IPS-18a (cell line): ENCODE measurements around the gene VPS35.

Experiments
- H3K27ac ChIP-seq: one replicate; pipeline ENCODE4 v1.5.1; 2013; ENCODE audit warnings: low read length
- H3K27me3 ChIP-seq: one replicate; pipeline ENCODE4 v1.6.1; 2013; ENCODE audit warnings: mild to moderate bottlenecking, low read length; ENCODE audit not compliant: control insufficient read depth, insufficient read depth
- H3K36me3 ChIP-seq: one replicate; pipeline ENCODE4 v1.6.1; 2013; ENCODE audit warnings: low read depth, low read length; ENCODE audit not compliant: control insufficient read depth
- H3K4me1 ChIP-seq: one replicate; pipeline ENCODE4 v1.6.1; 2013; ENCODE audit warnings: low read depth, low read length; ENCODE audit not compliant: control insufficient read depth
- H3K4me3 ChIP-seq: one replicate; pipeline ENCODE4 v1.5.1; 2013; ENCODE audit warnings: low read length
- H3K9ac ChIP-seq: one replicate; pipeline ENCODE4 v1.6.1; 2013; ENCODE audit warnings: mild to moderate bottlenecking, low read length, moderate library complexity
- H3K9me3 ChIP-seq: one replicate; pipeline ENCODE4 v1.6.1; 2013; ENCODE audit warnings: low read depth, low read length; ENCODE audit not compliant: control insufficient read depth

Gene VPS35

DNA sequence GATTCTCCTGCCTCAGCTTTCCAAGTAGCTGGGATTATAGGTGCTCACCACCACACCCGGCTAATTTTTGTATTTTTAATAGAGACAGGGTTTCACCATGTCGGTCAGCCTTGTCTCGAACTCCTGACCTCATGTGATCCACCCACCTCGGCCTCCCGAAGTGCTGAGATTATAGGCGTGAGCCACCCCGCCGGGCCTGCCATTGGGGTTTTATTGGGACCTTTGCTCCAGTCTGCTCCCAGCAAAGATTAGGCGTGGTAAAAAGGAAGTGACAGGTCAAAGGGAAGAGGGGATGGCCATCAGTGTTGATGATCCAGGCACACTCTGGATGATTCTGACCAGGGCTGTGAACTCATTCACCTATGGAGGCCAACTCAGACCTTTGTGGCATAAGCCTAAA is 38.7 kb upstream of the VPS35 start:
- Histone ChIP-seq H3K36me3 (no peaks in the 10 kb centered on the region), H3K4me1 (no peaks in the 10 kb centered on the region), H3K4me3 (no peak overlapping the region), H3K9ac (no peak overlapping the region), H3K27me3 (no peaks in the 10 kb centered on the region), H3K27ac (no peak overlapping the region), H3K9me3 (no peaks in the 10 kb centered on the region)

- H3K9ac ChIP-seq = no peak overlapping the region
- no peaks in the 10 kb centered on the region for H3K27me3 ChIP-seq
- no peaks in the 10 kb centered on the region for H3K4me1 ChIP-seq
- no peaks in the 10 kb centered on the region for H3K9me3 ChIP-seq
- no peaks in the 10 kb centered on the region for H3K36me3 ChIP-seq
- no peak overlapping the region for H3K27ac ChIP-seq
- no peak overlapping the region for H3K4me3 ChIP-seq
Observed at GRCh38 chr16:46727184-46727583, 38.2 kb upstream of the VPS35 start.

DNA sequence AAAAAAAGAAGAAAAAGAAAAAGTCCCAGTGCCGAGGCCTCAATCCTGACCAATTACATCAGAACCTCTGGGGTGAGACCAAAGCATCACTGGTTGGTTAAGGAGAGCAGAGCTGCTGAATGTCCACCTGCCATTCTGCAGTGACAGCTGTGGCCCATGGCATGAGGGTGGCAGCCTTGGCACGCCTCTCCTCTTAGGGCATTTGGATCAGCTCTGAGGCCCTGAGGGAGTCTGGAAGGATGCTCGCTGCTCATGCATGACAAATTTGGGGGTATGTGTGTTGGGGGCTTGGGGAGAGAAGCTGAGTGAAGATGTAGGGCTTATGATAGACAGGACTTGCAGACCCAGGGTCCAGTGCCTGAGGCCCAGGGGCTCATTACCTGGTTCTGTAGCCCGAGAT is 32.9 kb upstream of the VPS35 start:
- no peaks in the 10 kb centered on the region for H3K36me3 ChIP-seq
- H3K9me3 ChIP-seq = no peaks in the 10 kb centered on the region

GRCh38 chr16:46720619-46721018 is 31.6 kb upstream of the VPS35 start:
- H3K9me3 ChIP-seq = no peaks in the 10 kb centered on the region
- H3K9ac ChIP-seq = no peak overlapping the region
- H3K27ac ChIP-seq = no peak overlapping the region
- no peak overlapping the region for H3K4me3 ChIP-seq
- no peaks in the 10 kb centered on the region for H3K27me3 ChIP-seq
- no peaks in the 10 kb centered on the region for H3K36me3 ChIP-seq
- H3K4me1 ChIP-seq = no peaks in the 10 kb centered on the region

More for the DNA sequence above, 32.9 kb upstream of the VPS35 start:
- Histone ChIP-seq H3K27me3 (no peaks in the 10 kb centered on the region), H3K9ac (no peak overlapping the region), H3K4me1 (no peaks in the 10 kb centered on the region), H3K4me3 (no peak overlapping the region), H3K27ac (no peak overlapping the region)

GRCh38 chr16:46719528-46719927 is 30.6 kb upstream of the VPS35 start:
- Histone ChIP-seq H3K27ac (no peak overlapping the region), H3K4me1 (no peaks in the 10 kb centered on the region), H3K36me3 (no peaks in the 10 kb centered on the region), H3K4me3 (no peak overlapping the region), H3K27me3 (no peaks in the 10 kb centered on the region), H3K9me3 (no peaks in the 10 kb centered on the region), H3K9ac (no peak overlapping the region)

DNA sequence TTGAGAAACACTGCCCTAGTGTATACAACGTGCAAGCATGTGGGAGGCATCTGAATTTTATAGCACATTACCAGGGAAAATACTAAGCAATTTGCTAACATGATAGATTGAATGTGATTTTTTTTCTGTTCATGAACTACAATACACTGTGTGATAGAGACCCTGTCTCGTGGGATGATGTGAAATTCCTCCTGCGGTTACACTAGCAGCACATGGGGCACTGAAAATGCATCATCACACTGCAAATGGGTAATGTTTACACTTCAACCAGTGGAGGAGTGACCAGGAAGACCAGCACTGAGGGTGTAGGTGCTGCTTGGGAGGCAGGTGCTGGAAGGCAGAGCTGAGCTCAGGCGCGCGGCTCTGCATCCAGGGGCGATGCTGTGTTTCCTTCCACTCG is 29.2 kb upstream of the VPS35 start:
- Histone ChIP-seq H3K9me3 (no peaks in the 10 kb centered on the region), H3K4me1 (no peaks in the 10 kb centered on the region), H3K4me3 (no peak overlapping the region)

DNA sequence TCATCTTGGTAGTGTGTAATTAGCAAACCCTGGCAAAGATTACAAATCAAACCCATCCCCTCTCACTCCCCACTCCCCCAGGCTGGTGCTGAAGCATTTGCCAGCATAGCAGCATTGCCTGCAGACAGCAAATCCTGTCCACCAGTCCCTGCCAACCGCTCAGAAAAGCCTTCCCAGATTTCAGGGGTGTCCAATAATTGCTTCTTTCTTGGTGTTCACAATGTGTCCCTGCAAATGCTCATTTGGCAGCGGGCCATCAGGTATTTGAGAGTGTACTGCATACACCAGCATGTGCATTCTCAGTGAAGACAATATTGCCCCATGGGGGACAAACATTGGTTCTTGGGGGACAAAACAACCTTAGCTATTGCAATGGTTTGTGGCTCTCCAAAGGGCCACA is 28.7 kb upstream of the VPS35 start:
- Histone ChIP-seq H3K27ac (no peak overlapping the region), H3K36me3 (no peaks in the 10 kb centered on the region), H3K4me3 (no peak overlapping the region), H3K9me3 (no peaks in the 10 kb centered on the region), H3K4me1 (no peaks in the 10 kb centered on the region), H3K9ac (no peak overlapping the region), H3K27me3 (no peaks in the 10 kb centered on the region)

More for the DNA sequence above, 29.2 kb upstream of the VPS35 start:
- Histone ChIP-seq H3K9ac (no peak overlapping the region), H3K27me3 (no peaks in the 10 kb centered on the region), H3K36me3 (no peaks in the 10 kb centered on the region), H3K27ac (no peak overlapping the region)

DNA sequence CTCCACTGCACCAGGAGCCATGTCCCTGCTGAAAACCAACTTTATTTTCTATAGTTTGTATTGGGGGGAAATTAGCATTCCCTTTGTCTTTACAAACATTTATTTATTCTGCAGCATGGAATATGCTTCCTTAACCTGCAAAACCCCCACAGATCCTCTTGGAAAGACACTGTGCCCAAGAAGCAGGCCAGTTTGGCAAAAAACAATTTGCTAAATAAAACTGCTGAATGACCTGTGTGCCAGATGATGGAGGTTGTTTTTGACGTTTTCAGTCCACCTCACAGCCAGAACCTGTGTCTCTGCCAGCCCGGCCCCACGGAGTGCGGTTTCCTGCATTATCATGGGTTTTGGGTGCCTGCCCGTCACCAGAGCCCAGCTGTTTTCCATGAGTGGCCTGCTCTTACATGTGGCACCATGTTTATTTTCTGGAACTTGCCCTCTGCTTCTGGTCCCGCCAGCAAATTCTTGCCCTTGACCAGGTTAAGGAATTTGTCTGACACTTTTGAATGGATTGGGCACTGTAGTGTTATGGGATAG is 26.9 kb upstream of the VPS35 start:
- Histone ChIP-seq H3K9ac (no peak overlapping the region), H3K27me3 (no peaks in the 10 kb centered on the region), H3K36me3 (no peaks in the 10 kb centered on the region), H3K27ac (no peak overlapping the region), H3K4me1 (no peaks in the 10 kb centered on the region), H3K4me3 (no peak overlapping the region), H3K9me3 (no peaks in the 10 kb centered on the region)

DNA sequence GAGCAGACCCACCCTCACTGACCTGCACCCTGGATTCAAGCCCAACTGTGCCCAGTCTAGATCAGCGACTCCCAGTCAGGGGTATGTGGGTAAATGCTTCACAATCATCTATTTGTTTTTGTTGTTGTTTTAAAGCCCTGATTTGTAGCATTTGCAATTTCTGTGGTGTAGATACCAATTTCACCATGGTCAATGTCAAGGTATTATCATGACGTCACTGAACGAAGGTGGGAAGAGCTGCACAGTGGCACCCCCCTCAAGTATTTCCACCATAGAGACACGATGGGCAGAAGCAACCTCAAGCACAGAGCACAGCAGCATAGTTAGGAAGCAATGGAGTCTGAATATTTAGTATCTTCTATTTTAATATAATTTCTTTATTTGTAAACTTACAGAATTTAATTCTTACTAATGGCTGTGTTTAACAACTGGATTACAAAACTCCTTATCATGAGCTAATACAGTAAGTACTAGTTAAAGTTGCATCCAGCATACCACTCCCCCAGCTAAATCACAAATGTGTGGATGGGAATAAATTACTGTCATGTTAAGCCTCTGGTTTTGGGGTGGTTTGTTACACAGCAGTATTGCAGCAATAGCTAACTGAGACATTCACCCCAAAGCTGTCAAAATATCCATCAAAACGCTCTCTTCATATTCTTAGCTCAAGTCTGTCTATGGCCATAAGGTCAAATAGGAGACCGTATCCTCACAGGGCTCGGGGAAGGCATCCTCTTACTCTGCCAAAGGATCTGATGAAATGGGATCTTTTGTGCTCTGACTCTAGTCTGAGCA is 26.0 kb upstream of the VPS35 start:
- no peaks in the 10 kb centered on the region for H3K36me3 ChIP-seq
- H3K9me3 ChIP-seq = no peaks in the 10 kb centered on the region
- no peaks in the 10 kb centered on the region for H3K4me1 ChIP-seq
- no peaks in the 10 kb centered on the region for H3K27me3 ChIP-seq
- H3K9ac ChIP-seq = no peak overlapping the region
- no peak overlapping the region for H3K4me3 ChIP-seq
- no peak overlapping the region for H3K27ac ChIP-seq

DNA sequence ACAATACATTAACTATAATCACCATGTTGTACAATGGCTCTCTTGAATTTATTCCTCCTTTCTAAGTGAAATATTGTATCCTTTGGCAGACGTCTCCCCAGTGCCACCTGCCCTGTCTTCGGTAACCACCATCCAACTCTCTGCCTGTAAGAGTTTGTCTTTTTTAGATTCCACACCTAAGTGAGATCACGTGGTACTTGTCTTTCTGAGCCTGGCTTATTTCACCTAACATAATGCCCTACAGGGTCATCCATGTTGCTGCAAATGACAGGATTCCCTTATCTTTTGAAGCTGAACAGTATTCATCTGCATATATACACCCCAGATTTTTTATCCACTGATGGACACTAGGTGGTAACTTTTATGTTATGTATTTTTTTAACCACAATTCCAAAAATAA is 24.7 kb upstream of the VPS35 start:
- no peaks in the 10 kb centered on the region for H3K4me1 ChIP-seq
- no peak overlapping the region for H3K4me3 ChIP-seq
- no peaks in the 10 kb centered on the region for H3K27me3 ChIP-seq
- H3K9me3 ChIP-seq = no peaks in the 10 kb centered on the region
- no peak overlapping the region for H3K9ac ChIP-seq
- no peaks in the 10 kb centered on the region for H3K36me3 ChIP-seq
- no peak overlapping the region for H3K27ac ChIP-seq

DNA sequence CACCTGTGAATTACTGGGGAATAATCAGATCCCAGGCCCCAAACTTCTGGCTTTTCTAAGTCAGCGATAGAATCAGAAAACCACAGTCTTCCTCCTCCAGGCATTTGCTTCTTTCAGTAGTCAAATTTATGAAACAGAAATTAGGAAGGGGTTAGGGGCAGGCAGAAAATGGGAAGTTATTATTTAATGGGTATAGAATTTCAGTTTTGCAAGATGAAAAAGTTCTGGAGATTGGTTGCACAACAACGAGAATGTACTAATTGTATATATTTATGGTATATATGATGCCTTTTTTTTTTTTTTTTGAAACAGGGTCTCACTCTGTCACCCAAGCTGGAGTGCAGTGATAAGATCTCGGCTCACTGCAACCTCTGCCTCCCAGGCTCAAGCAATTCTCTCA is 23.9 kb upstream of the VPS35 start:
- H3K27me3 ChIP-seq = no peaks in the 10 kb centered on the region

More for the DNA sequence above, 23.9 kb upstream of the VPS35 start:
- Histone ChIP-seq H3K9me3 (no peaks in the 10 kb centered on the region), H3K36me3 (no peaks in the 10 kb centered on the region), H3K9ac (no peak overlapping the region), H3K4me1 (no peaks in the 10 kb centered on the region), H3K27ac (no peak overlapping the region), H3K4me3 (no peak overlapping the region)
